GM19395 (cell line): ENCODE data around the gene PPP1R26.

Experiments used
- ATAC-seq: cut with Tn5 transposase; IDR thresholded peaks from one replicate; pipeline ENCODE4 v1.9.1; 2021; ENCODE audit warnings: mild to moderate bottlenecking, moderate library complexity; ENCODE audit not compliant: unreplicated experiment

Gene PPP1R26

GRCh38 chr9:135488013-135488330 is 8.4 kb downstream of the PPP1R26 start:
- ATAC-seq = no peak

- no peak for ATAC-seq
Observed at GRCh38 chr9:135488527-135488926, 8.9 kb downstream of the PPP1R26 start.

- ATAC-seq = no peak
Observed at GRCh38 chr9:135489188-135489906, 9.8 kb downstream of the PPP1R26 start.

DNA sequence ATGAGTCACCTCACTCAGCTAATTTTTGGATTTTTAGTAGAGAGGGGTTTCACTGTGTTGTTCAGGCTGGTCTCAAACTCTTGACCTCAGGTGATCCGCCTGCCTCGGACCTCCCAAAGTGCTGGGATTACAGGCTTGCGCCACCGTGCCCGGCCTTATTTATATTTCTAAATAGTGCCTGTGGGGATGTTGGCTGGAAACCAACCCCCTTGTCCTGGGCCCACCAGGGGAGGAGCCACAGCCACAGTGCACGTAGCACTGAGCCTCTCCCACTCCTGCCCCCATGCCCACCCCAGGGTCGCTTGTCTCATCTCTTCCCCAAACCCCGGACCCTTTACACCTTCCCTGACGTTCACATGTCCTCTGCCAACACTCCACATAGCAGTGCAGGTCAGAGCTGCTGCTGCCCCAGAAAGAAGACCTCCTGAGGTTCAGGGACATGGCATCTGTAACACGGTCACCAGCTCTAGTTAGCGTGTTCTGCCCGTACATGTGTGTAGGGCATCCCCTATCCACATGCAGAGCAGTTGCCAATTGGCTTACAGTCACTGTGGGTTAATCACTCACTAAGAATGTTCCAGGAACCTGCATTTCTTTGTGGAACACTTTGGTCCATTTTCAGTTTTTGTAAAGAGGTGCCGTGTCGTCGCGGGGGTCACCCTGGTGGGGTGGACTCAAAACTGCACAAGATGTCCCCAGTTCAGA is 10.7 kb downstream of the PPP1R26 start:
- no peak for ATAC-seq

GRCh38 chr9:135490980-135491464 is 11.4 kb downstream of the PPP1R26 start:
- no peak for ATAC-seq

DNA sequence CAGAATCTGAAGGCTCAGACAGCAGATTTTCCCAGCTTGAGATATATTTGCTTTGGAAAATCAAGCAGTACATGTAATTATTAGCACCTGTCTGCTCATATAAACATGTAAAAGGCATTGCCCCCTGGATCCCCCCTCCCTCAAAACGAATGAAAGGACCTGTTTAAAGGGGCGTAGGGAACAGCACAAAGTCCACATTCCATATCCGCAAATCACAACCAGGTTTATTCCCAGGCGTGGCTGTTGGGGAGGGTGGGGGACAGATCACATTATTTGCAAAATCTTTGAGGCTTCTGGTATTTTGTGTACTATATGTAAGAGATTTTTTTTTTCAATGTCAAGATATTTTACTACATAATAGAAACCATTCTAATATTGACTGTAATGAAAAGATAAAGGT is 12.2 kb downstream of the PPP1R26 start:
- ATAC-seq = no peak

DNA sequence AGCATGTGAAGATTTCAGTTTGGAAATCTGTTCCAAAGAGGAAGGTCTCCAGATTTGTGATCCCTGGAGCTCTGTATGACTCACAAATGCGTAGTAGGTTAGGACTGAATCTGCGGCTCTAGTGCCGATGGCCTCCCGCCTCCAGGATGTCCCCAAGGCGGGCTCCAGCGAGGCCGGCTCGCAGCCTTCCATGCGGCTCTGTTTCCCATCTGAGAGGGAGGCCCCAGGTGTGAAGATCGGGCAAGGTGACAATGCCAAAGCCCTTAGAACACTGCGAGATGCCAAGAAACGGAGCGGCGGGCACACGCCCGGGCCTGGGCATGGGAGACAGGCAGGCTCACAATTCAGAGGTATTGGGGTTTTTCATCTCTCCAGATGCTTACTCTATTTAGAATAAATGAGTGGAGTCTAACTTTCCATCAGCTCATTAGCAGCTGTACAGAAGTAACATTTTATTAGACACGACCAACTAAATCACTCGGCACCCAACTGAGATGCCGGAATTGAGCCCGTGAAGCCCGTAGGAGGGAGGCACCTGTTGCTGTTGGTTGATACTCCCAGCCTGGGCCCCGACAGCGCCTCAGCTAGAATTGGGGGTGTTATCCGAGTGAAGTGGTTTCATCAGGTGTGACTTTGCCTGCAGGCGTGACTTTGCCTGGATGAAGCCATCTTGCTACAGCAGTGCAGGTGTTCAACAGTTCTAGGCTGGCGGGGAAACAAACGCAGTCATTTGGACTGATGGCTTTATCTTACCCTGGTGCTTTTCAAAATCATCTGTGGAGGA is 13.5 kb downstream of the PPP1R26 start:
- ATAC-seq = no peak

- ATAC-seq = no peak
Observed at GRCh38 chr9:135494791-135495559, 15.4 kb downstream of the PPP1R26 start.

GRCh38 chr9:135498381-135499126 is 19.0 kb downstream of the PPP1R26 start:
- no peak for ATAC-seq

- peak; percentile 50 for ATAC-seq
Observed at GRCh38 chr9:135499326-135500070, 19.9 kb downstream of the PPP1R26 start.

GRCh38 chr9:135500071-135500524 is 20.5 kb downstream of the PPP1R26 start:
- peak; percentile 25 for ATAC-seq

GRCh38 chr9:135500525-135501260 is 21.1 kb downstream of the PPP1R26 start, which contains the start of gene MRPS2:
MRPS2 (plus strand) TSS chr9:135500682; CDS start chr9:135500711, 29 bp downstream.
- peak; percentile 82 for ATAC-seq

DNA sequence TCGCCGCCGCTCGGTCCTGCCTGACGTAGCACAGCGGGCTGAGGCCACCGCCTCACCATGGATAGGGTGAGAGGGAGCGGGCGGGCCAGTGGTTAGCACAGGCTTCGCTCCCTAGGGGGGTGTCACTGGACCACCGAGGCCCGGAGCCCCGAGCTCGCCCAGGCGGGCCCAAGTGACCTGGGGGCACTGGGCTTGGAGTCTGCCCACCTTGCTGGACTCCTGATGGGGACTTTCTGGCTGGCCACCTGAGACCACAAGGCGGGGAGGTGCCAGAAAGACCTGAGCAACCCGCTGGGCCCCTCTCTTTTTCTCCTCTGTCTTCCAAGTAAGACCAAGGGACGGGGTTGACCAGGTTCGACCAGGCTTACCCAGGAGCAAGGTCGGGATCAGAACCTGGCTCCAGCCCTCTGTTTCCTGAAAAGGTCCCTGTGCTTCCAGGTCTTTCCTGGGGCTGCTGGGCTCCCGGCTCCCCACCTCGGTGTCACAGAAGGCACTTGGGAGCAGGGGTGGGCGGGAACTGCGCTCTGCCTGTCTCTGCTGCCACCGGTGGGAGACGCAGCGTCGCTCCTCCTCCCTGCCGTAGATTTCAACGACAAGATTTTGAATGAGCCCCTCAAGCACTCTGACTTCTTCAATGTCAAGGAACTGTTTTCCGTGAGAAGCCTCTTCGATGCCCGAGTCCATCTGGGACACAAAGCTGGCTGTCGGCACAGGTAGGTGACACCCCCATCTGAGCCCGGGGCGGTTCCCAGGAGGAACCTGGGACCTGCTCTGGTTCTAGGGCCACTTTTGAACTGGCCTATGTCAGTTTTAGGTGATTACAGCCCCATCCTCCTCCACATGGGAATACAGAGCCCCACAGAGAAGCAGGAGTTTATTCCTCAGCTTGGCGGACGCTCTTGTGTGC is 21.9 kb downstream of the PPP1R26 start:
- ATAC-seq = no peak

GRCh38 chr9:135502168-135502872 is 22.7 kb downstream of the PPP1R26 start:
- no peak for ATAC-seq

GRCh38 chr9:135502873-135503321 is 23.3 kb downstream of the PPP1R26 start:
- ATAC-seq = no peak

DNA sequence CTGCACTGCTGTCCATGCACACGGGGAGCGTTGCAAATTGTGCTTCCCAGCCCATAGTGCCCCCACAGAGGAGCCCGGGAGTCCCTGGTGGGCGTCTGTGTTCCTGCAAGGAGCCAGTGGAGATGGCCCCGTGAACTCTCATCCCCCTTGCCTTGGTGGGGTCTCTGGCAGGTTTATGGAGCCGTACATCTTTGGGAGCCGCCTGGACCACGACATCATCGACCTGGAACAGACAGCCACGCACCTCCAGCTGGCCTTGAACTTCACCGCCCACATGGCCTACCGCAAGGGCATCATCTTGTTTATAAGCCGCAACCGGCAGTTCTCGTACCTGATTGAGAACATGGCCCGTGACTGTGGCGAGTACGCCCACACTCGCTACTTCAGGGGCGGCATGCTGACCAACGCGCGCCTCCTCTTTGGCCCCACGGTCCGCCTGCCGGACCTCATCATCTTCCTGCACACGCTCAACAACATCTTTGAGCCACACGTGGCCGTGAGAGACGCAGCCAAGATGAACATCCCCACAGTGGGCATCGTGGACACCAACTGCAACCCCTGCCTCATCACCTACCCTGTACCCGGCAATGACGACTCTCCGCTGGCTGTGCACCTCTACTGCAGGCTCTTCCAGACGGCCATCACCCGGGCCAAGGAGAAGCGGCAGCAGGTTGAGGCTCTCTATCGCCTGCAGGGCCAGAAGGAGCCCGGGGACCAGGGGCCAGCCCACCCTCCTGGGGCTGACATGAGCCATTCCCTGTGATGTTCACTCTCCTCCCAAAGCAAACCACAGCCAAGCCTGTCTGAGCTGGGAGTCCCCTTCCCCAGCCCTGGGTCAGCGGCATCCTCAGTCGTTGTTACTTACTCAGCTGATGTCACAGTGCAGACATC is 24.0 kb downstream of the PPP1R26 start:
- no peak for ATAC-seq
